PC-9 (cell line): ENCODE results near the gene DPEP1. TPM values are rescaled to one million over a fixed set of nuclear protein-coding genes. Genes with fewer than 3 reads are reported as not detected.
A peak's percentile ranks its signal among the peaks of the same experiment; 100 is the strongest.

Experiments used
- BruUV-seq: library from RNA; stranded (reverse); fragments of 400-500 nt; replicated peaks from 2 replicates; lab custom pipeline; 2021; lab: Mats Ljungman, UMichigan
- CTCF ChIA-PET: fragments of 300-600 bp; sonication (Branson Sonifier 250); formaldehyde crosslinking; loops from one replicate; lab custom pipeline; 2022; ENCODE audit warnings: antibody characterized with exemption; lab: Charles Lee
- POLR2A ChIA-PET: fragments of 300-600 bp; sonication (Branson Sonifier 250); formaldehyde crosslinking; loops from one replicate; lab custom pipeline; 2022; ENCODE audit warnings: antibody characterized with exemption; ENCODE audit not compliant: unreplicated experiment; lab: Charles Lee
- DNase-seq, 2 experiments: peaks; one replicate each; pipeline versions ENCODE4 v3.0.0 to v3.0.0-alpha.2; 2015 to 2022; ENCODE audit warnings: mixed read lengths in 1 of 2
- H2AFZ ChIP-seq: fragments of 200-600 bp; sonication (generic); 2 replicates; pipeline ENCODE4 v1.8.1; 2017; ENCODE audit warnings: antibody characterized with exemption
- H3F3A ChIP-seq: fragments of 200-600 bp; sonication (generic); 2 replicates; pipeline ENCODE4 v1.8.1; 2017; ENCODE audit warnings: antibody characterized with exemption, mild to moderate bottlenecking, low read depth; ENCODE audit not compliant: insufficient read depth
- H3K27ac ChIP-seq: fragments of 200-600 bp; sonication (generic); 2 replicates; pipeline ENCODE4 v1.6.1; 2016; ENCODE audit warnings: mixed run types
- H3K27me3 ChIP-seq: fragments of 200-600 bp; sonication (generic); 2 replicates; pipeline ENCODE4 v1.6.1; 2016; ENCODE audit warnings: low read depth, mixed run types; ENCODE audit not compliant: insufficient read depth
- H3K36me3 ChIP-seq: fragments of 200-600 bp; sonication (generic); 2 replicates; pipeline ENCODE4 v1.6.1; 2016; ENCODE audit warnings: low read depth, mixed run types
- H3K4me1 ChIP-seq: fragments of 200-600 bp; sonication (generic); replicated peaks from 2 replicates; pipeline ENCODE4 v1.6.1; 2016; ENCODE audit warnings: mixed run types; ENCODE audit not compliant: insufficient read depth
- H3K4me2 ChIP-seq: fragments of 200-600 bp; sonication (generic); 2 replicates; pipeline ENCODE4 v1.6.1; 2017; ENCODE audit warnings: mixed run types
- H3K4me3 ChIP-seq: fragments of 200-600 bp; sonication (generic); 2 replicates; pipeline ENCODE4 v1.6.1; 2016; ENCODE audit warnings: mixed run types
- H3K79me2 ChIP-seq: fragments of 200-600 bp; sonication (generic); 2 replicates; pipeline ENCODE4 v1.6.1; 2017; ENCODE audit warnings: low read depth, mixed run types
- H3K9me2 ChIP-seq: fragments of 200-600 bp; sonication (generic); 2 replicates; pipeline ENCODE4 v1.8.1; 2017; ENCODE audit warnings: mild to moderate bottlenecking; ENCODE audit not compliant: insufficient read depth
- H3K9me3 ChIP-seq: fragments of 200-600 bp; sonication (generic); 2 replicates; pipeline ENCODE4 v1.8.1; 2016; ENCODE audit warnings: low read depth; ENCODE audit not compliant: insufficient read depth
- H4K20me1 ChIP-seq: fragments of 200-600 bp; sonication (generic); 2 replicates; pipeline ENCODE4 v1.8.1; 2017; ENCODE audit not compliant: insufficient read depth
- EZH2 ChIP-seq: fragments of 200-600 bp; sonication (generic); IDR thresholded peaks from 2 replicates; pipeline ENCODE4 v1.8.0; 2017; ENCODE audit warnings: antibody characterized with exemption, low read depth
- intact Hi-C: fragments of 100-400 bp; cut with micrococcal nuclease; formaldehyde crosslinking; loops from one replicate; pipeline ENCODE4 v1.10.0; 2022; ENCODE audit not compliant: unreplicated experiment
- total RNA-seq: library from RNA; stranded (reverse); gene quantifications from 2 replicates; pipeline ENCODE4 v1.2.3, GENCODE V29; 2021
- TF ChIP-seq, protein P1 (sequence below): fragments of 200-600 bp; sonication (generic); conservative IDR thresholded peaks from 2 replicates; pipeline ENCODE4 v1.6.1; 2017; ENCODE audit warnings: mixed run types, antibody characterized with exemption, mild to moderate bottlenecking, moderate library complexity

Gene DPEP1
- total RNA-seq, 1 experiment from 2014 or later: not detected

DNA sequence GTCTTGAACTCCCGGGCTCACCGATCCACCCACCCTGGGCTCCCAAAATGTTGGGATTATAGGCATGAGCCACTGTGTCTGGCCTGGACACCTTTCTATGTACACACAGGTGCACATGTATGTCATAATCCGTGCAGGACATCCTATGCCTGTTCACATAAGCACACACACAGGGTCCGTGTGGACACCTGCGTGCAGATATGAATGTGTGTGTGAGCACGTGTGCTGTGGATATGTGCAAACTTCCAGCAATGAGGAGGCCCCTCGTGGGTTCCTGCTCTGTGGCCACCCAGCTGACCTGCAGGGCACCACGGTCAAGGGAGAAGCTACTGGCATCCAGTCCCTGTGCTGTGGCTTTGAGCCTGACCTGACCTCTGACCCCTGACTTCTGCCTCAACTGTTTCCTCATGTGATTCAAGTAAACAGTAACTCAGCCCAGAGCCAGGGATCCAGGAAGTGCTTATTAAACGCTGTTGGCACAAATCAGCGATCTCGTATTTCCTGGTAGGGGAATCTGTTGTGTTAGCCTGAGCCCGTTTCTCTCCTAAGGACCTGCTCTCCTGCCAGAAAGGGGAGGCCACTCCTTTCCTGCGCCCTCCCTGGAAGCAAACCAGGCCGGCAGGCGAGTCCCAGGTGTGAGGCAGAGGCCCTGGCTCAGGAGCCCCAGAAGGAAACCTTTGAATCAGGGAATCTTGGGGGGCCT lies 31.4 kb upstream of the DPEP1 start:
- H3K36me3 ChIP-seq: peaks cover 6% of the 10 kb centered on the region
- no peak overlapping the region for H2AFZ ChIP-seq
- TF ChIP-seq EZH2: no peak
- TF ChIP-seq, protein P1, sequence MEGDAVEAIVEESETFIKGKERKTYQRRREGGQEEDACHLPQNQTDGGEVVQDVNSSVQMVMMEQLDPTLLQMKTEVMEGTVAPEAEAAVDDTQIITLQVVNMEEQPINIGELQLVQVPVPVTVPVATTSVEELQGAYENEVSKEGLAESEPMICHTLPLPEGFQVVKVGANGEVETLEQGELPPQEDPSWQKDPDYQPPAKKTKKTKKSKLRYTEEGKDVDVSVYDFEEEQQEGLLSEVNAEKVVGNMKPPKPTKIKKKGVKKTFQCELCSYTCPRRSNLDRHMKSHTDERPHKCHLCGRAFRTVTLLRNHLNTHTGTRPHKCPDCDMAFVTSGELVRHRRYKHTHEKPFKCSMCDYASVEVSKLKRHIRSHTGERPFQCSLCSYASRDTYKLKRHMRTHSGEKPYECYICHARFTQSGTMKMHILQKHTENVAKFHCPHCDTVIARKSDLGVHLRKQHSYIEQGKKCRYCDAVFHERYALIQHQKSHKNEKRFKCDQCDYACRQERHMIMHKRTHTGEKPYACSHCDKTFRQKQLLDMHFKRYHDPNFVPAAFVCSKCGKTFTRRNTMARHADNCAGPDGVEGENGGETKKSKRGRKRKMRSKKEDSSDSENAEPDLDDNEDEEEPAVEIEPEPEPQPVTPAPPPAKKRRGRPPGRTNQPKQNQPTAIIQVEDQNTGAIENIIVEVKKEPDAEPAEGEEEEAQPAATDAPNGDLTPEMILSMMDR: no peak
- H3K4me1 ChIP-seq: peaks cover 22% of the 10 kb centered on the region
- H3K4me3 ChIP-seq: no peak overlapping the region
- peak; percentile 71 to 92 for DNase-seq
- H3K4me2 ChIP-seq: peak overlapping the region; percentile 47
- H3K9me3 ChIP-seq: no peaks in the 10 kb centered on the region
- H4K20me1 ChIP-seq: no peaks in the 10 kb centered on the region
- no peaks in the 10 kb centered on the region for H3K27me3 ChIP-seq
- BruUV-seq: no TSS peak
- intact Hi-C loops: no loop called here
- no peaks in the 10 kb centered on the region for H3K79me2 ChIP-seq
- POLR2A ChIA-PET: interaction anchor here (0.8 kb wide), 1 partner anchor 118 kb away, joined by 12 read pairs; no protein-coding TSS in a partner anchor
- peak overlapping the region; percentile 61 for H3K27ac ChIP-seq
- H3F3A ChIP-seq: peaks cover 45% of the 10 kb centered on the region
- no peaks in the 10 kb centered on the region for H3K9me2 ChIP-seq
- CTCF ChIA-PET: interaction anchor here (1.0 kb wide), 1 partner anchor 18 kb away, joined by 4 read pairs; no protein-coding TSS in a partner anchor

DNA sequence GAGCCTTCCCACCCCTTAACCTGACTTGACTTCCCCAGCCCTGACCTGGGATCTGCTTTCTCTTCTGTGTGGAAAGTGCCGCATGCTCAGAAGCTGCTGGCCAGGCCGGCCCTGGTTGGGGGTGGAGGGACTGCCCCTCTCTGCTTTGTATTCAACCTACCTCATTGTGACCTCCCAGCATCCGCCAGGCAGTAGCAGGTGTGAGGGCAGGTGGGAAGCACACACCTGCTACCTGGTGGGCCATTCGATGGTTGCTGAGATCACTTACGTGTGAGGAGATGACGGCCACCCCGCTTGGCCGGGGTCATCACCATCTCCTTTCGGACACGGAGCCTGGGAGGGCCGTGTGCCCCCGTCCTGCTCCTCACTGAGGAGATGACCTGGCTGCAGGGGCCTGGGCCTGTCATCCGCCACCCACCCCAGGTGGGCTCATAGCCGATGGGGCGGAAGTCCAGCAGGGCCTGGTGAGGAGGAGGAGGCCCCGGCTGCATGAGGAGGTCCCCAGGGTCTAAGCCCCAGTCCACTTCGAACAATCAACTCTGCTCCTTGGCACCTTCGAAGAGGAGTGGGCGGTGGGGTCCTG lies 30.7 kb upstream of the DPEP1 start:
- Histone ChIP-seq H3F3A (peaks cover 38% of the 10 kb centered on the region), H3K4me2 (peak overlapping the region; percentile 47), H3K36me3 (peaks cover 6% of the 10 kb centered on the region), H2AFZ (no peak overlapping the region), H3K27me3 (no peaks in the 10 kb centered on the region), H3K79me2 (no peaks in the 10 kb centered on the region), H3K27ac (peak overlapping the region; percentile 61), H3K4me1 (peaks cover 22% of the 10 kb centered on the region), H3K4me3 (no peak overlapping the region), H3K9me3 (no peaks in the 10 kb centered on the region), H4K20me1 (no peaks in the 10 kb centered on the region), H3K9me2 (no peaks in the 10 kb centered on the region)
- intact Hi-C loops: no loop called here
- no peak for TF ChIP-seq EZH2
- TF ChIP-seq, protein P1: no peak
- no peak for DNase-seq
- CTCF ChIA-PET: no interaction called here
- no TSS peak for BruUV-seq
- POLR2A ChIA-PET: interaction anchor here (0.7 kb wide), 1 partner anchor 8 kb away, joined by 4 read pairs; no protein-coding TSS in a partner anchor

DNA sequence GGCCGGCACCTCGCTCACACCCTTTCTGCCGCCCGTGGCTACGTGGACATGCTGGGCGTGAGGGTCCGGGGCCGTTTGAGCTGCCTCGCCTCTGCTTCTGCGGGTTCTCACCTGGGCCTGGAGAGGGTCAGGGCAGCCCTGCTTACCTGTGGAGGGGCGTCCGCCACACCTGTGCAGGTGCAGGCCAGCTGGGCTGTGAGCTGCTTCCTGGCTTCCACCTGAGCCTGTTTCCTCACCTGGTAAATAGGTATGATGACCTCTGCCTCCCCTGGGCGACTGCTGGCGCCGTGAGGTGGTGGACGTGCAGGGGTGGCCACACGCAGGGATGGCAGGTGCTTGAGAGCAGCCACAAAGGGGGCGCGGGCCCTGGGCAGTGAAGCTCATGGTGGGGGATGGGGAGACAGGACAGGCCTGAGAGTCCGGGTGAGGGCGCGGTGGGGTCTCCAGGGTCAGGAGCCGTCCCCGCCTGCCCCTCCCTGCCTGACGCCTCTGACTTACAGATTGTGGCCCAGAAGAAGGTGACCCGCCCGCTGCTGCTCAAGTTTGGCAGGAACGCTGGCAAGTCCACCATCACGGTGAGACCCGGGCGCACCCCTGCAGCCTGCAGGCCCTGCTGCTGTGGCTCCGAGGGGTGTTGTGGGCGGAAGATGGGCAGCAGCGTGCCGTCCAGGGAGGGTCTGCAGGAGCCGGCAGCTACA lies 30.1 kb upstream of the DPEP1 start:
- no peak for DNase-seq
- TF ChIP-seq, protein P1: no peak
- no peak for TF ChIP-seq EZH2
- Histone ChIP-seq H3K4me1 (peaks cover 22% of the 10 kb centered on the region), H3K4me3 (no peak overlapping the region), H4K20me1 (no peaks in the 10 kb centered on the region), H3K79me2 (no peaks in the 10 kb centered on the region), H3K36me3 (peaks cover 6% of the 10 kb centered on the region), H3F3A (peaks cover 34% of the 10 kb centered on the region), H3K27ac (no peak overlapping the region), H3K4me2 (no peak overlapping the region), H3K9me2 (no peaks in the 10 kb centered on the region), H3K27me3 (no peaks in the 10 kb centered on the region), H3K9me3 (no peaks in the 10 kb centered on the region), H2AFZ (no peak overlapping the region)
- ChIA-PET CTCF (no interaction called here), POLR2A (interaction anchor here (0.7 kb wide), 1 partner anchor 9 kb away, joined by 4 read pairs; no protein-coding TSS in a partner anchor)
- intact Hi-C loops: no loop called here
- no TSS peak for BruUV-seq
